Uterus (tissue), 4 donors: ENCODE measurements around the gene HCN4. TPM values are rescaled to one million over a fixed set of nuclear protein-coding genes. Genes with fewer than 3 reads are reported as not detected.

Source experiments
- DNase-seq, 2 donors: peaks; one replicate each; pipeline ENCODE4 v3.0.0-alpha.2; 2019 to 2020
- H3K27ac ChIP-seq, 2 donors: fragments of 200-600 bp; sonication (generic); 1 replicate in 1 of 2; 2 replicates in 1 of 2; pipeline ENCODE4 v1.5.1; 2016 to 2018
- H3K27me3 ChIP-seq, 2 donors: fragments of 200-600 bp; sonication (generic); one replicate each; pipeline ENCODE4 v1.5.1; 2018 to 2019; ENCODE audit warnings: control low read depth in 1 of 2
- H3K36me3 ChIP-seq, 2 donors: fragments of 200-600 bp; sonication (generic); one replicate each; pipeline ENCODE4 v1.5.1; 2019; ENCODE audit warnings: control low read depth in 1 of 2
- H3K4me1 ChIP-seq, 2 donors: fragments of 200-600 bp; sonication (generic); one replicate each; pipeline ENCODE4 v1.5.1; 2018 to 2019; ENCODE audit warnings: control low read depth in 1 of 2
- H3K4me3 ChIP-seq, 2 donors: fragments of 200-600 bp; sonication (generic); 1 replicate in 1 of 2; 2 replicates in 1 of 2; pipeline ENCODE4 v1.5.1; 2018 to 2019; ENCODE audit warnings: mild to moderate bottlenecking in 1 of 2
- H3K9me3 ChIP-seq, 2 donors: fragments of 200-600 bp; sonication (generic); one replicate each; pipeline ENCODE4 v1.5.1; 2019; ENCODE audit warnings: control low read depth in 1 of 2
- CTCF ChIP-seq, 4 experiments: fragments of 200-600 bp in 2 of 4; fragments of 450-650 bp in 2 of 4; sonication (generic) in 2 of 4; IDR thresholded peaks; one replicate each; pipeline ENCODE4 v1.5.1; 2016 to 2019; ENCODE audit warnings: antibody characterized with exemption in 4 of 4, mild to moderate bottlenecking in 2 of 4, moderate library complexity in 1 of 4
- POLR2A ChIP-seq, 2 donors: fragments of 450-650 bp; IDR thresholded peaks; one replicate each; pipeline ENCODE4 v1.6.1; 2016; ENCODE audit warnings: antibody characterized with exemption in 2 of 2, mild to moderate bottlenecking in 1 of 2, moderate library complexity in 1 of 2
- intact Hi-C: fragments of 100-400 bp; cut with DNase I; formaldehyde crosslinking; loops from one replicate; pipeline ENCODE4 v1.15.1; 2023; ENCODE audit warnings: low total_unique reads
- total RNA-seq, 4 donors: library from RNA; depleted of rRNA in 3 of 4; stranded (reverse); fragments of >200 nt in 3 of 4; gene quantifications; one replicate each; pipeline versions ENCODE4 v1.1.0 to v1.2.4, GENCODE V29; 2014 to 2023
- donor health status: DM: yes; HTN: yes; CAD: no.

The HCN4 gene
- total RNA-seq, 4 donors from 2014 or later = 0.07 TPM; not detected in 3

- H3K27me3 ChIP-seq = peaks cover 0 to 9% of the 10 kb centered on the region in 2 donors
- H3K4me3 ChIP-seq = no peak overlapping the region
- intact Hi-C loops = no loop called here
- DNase-seq = no peak
- no peaks in the 10 kb centered on the region for H3K36me3 ChIP-seq
- H3K27ac ChIP-seq = no peak overlapping the region
- H3K4me1 ChIP-seq = peaks cover 0 to 11% of the 10 kb centered on the region in 2 donors
- H3K9me3 ChIP-seq = no peaks in the 10 kb centered on the region
- TF ChIP-seq POLR2A (IDR thresholded peaks at IDR 0.05) (no peak), CTCF (IDR thresholded peaks at IDR 0.05) (no peak)
These were observed 4.5 kb upstream of the HCN4 start for GRCh38 chr15:73373221-73373620.

DNA sequence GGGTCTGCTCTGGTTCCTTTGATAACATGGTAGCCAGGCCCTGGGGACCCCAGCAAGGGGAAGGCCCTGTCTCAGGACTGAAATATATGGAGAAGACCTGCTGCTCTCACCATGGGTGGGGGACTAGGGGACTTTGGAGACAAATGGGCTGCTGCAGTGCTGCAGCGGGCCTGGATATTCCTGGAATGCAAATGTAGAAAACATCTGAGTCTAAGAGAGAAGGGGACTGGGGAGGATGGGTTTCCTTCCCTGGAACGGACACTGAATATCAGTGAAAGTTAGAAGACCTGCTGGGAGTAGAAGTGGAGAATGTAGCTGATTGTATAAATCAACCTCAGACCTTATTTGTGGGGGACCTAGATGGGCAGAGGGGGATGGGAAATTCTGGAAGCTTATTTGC is 3.1 kb upstream of the HCN4 start:
- Histone ChIP-seq H3K4me3 (no peak overlapping the region), H3K36me3 (no peaks in the 10 kb centered on the region), H3K4me1 (peaks cover 0 to 21% of the 10 kb centered on the region in 2 donors), H3K27me3 (peaks cover 0 to 9% of the 10 kb centered on the region in 2 donors), H3K9me3 (no peaks in the 10 kb centered on the region), H3K27ac (no peak overlapping the region)
- TF ChIP-seq POLR2A (IDR thresholded peaks at IDR 0.05) = no peak
- no peak for TF ChIP-seq CTCF (IDR thresholded peaks at IDR 0.05)
- intact Hi-C loops = no loop called here
- no peak for DNase-seq

DNA sequence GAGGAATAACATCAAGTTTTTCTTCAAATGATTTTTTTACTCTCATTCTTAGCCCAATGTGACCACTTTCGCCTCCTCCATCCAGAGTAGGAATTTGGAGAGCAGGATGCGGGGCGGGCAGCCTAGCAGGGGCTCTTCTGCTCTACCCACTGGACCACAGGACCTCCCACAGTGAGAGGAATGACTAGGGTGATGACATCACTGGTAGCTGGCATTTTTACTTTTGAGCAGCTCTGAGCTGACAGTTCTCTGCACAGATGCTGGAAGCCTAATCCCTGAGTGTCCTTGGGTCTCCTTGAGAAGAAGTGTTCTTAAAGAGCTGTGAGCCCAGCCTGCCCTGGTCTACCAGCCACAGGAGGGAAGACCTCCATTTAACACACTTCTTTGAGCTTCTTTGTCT is 1.4 kb upstream of the HCN4 start:
- intact Hi-C loops = no loop called here
- H3K9me3 ChIP-seq = no peaks in the 10 kb centered on the region
- H3K27me3 ChIP-seq = peaks cover 0 to 9% of the 10 kb centered on the region in 2 donors
- DNase-seq = no peak
- H3K4me3 ChIP-seq = no peak overlapping the region
- H3K4me1 ChIP-seq = peaks cover 0 to 21% of the 10 kb centered on the region in 2 donors
- no peaks in the 10 kb centered on the region for H3K36me3 ChIP-seq
- TF ChIP-seq CTCF (IDR thresholded peaks at IDR 0.05) (no peak), POLR2A (IDR thresholded peaks at IDR 0.05) (no peak)
- no peak overlapping the region for H3K27ac ChIP-seq

- Histone ChIP-seq H3K27me3 (peaks cover 0 to 9% of the 10 kb centered on the region in 2 donors), H3K9me3 (no peaks in the 10 kb centered on the region), H3K36me3 (no peaks in the 10 kb centered on the region), H3K4me1 (peaks cover 0 to 21% of the 10 kb centered on the region in 2 donors), H3K27ac (no peak overlapping the region), H3K4me3 (no peak overlapping the region)
- TF ChIP-seq CTCF (IDR thresholded peaks at IDR 0.05) (no peak), POLR2A (IDR thresholded peaks at IDR 0.05) (no peak)
- intact Hi-C loops = no loop called here
- no peak for DNase-seq
These were observed 466 bp upstream of the HCN4 start for GRCh38 chr15:73369154-73369694.

DNA sequence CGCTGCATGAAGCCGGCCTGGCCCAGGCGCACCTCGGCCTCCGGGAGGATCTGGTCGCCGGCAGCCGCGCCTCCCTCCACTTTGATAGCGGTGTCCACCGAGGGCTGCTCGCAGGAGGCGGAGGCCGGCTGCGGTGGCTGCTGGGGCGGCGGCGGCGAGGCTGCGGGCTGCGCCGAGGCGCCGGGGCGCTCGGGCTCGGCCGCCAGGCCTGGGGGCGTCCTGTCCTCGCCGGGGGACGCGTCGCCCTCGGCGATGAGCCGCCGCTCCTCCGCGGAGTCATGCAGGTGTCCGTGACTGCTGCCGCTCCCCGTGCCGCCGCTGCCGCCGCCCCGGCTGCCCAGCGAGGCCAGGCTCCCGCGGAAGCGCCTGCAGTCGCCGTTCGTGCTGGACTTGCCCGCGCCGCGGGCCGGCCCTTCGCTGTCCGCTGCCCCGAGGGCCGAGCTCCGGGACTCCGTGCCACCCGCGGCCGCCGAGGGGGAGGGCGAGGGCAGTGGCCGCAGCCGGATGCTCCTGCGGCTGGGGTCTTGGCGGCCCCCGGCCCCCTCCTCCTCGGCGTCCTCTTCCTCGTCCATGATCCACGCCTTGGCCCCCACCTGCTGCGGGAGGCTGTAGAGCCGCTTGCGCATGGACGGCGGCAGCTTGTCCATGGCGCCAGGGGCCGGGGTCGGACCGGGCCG is 996 bp downstream of the HCN4 start:
- peaks cover 0 to 9% of the 10 kb centered on the region in 2 donors for H3K27me3 ChIP-seq
- intact Hi-C loops = no loop called here
- TF ChIP-seq CTCF (IDR thresholded peaks at IDR 0.05) = no peak
- no peak for TF ChIP-seq POLR2A (IDR thresholded peaks at IDR 0.05)

More for the DNA sequence above, 996 bp downstream of the HCN4 start:
- DNase-seq = no peak
- Histone ChIP-seq H3K9me3 (no peaks in the 10 kb centered on the region), H3K27ac (no peak overlapping the region), H3K4me3 (no peak overlapping the region), H3K4me1 (peaks cover 0 to 21% of the 10 kb centered on the region in 2 donors), H3K36me3 (no peaks in the 10 kb centered on the region)
